GM21529 (cell line): ENCODE measurements around the gene IGFBPL1.
"Not testable (repeated sequence)": the region's sequence is repeated elsewhere in the genome, so short reads cannot be mapped to it uniquely, and the experiment has no call there.

Source experiments
- ATAC-seq: cut with Tn5 transposase; IDR thresholded peaks from one replicate; pipeline ENCODE4 v1.9.1; 2021; ENCODE audit not compliant: unreplicated experiment

IGFBPL1 gene

GRCh38 chr9:38380872-38381534 lies 43.3 kb downstream of the IGFBPL1 start:
- no peak for ATAC-seq

- no peak for ATAC-seq
Measured at GRCh38 chr9:38380230-38380871, 43.9 kb downstream of the IGFBPL1 start.

GRCh38 chr9:38377336-38378083 lies 46.7 kb downstream of the IGFBPL1 start:
- ATAC-seq: not testable (repeated sequence)

GRCh38 chr9:38376021-38376670 lies 48.1 kb downstream of the IGFBPL1 start:
- no peak for ATAC-seq

- no peak for ATAC-seq
Measured at GRCh38 chr9:38375572-38375963, 48.7 kb downstream of the IGFBPL1 start.

- ATAC-seq: no peak
Measured at GRCh38 chr9:38374847-38375571, 49.2 kb downstream of the IGFBPL1 start.

GRCh38 chr9:38373679-38374078 lies 50.6 kb downstream of the IGFBPL1 start:
- no peak for ATAC-seq

GRCh38 chr9:38372762-38373619 lies 51.3 kb downstream of the IGFBPL1 start:
- ATAC-seq: no peak

- ATAC-seq: peak; percentile 73
Measured at GRCh38 chr9:38371495-38371894, 52.8 kb downstream of the IGFBPL1 start.

GRCh38 chr9:38370176-38370575 lies 54.1 kb downstream of the IGFBPL1 start:
- no peak for ATAC-seq

- no peak for ATAC-seq
Measured at GRCh38 chr9:38368731-38369130, 55.5 kb downstream of the IGFBPL1 start.

- ATAC-seq: no peak
Measured at GRCh38 chr9:38367898-38368297, 56.4 kb downstream of the IGFBPL1 start.

GRCh38 chr9:38363589-38363925 lies 60.7 kb downstream of the IGFBPL1 start:
- no peak for ATAC-seq

GRCh38 chr9:38362852-38363588 lies 61.2 kb downstream of the IGFBPL1 start:
- peak; percentile 62 for ATAC-seq

- no peak for ATAC-seq
Measured at GRCh38 chr9:38361473-38361850, 62.8 kb downstream of the IGFBPL1 start.

- no peak for ATAC-seq
Measured at GRCh38 chr9:38360839-38361472, 63.3 kb downstream of the IGFBPL1 start.

GRCh38 chr9:38359689-38360385 lies 64.4 kb downstream of the IGFBPL1 start:
- ATAC-seq: no peak

- no peak for ATAC-seq
Measured at GRCh38 chr9:38359297-38359653, 65.0 kb downstream of the IGFBPL1 start.
